HepG2 (cell line): ENCODE results near the gene GJC2. TPM values are rescaled to one million over a fixed set of nuclear protein-coding genes. Genes with fewer than 3 reads are reported as not detected.

Source experiments
- ARNT2 ChIP-seq: sonication (generic); formaldehyde crosslinking; IDR thresholded peaks from 2 replicates; pipeline ENCODE4 v1.8.0; 2022; ENCODE audit warnings: mild to moderate bottlenecking, low read depth, missing genetic modification reagents, moderate library complexity
- HOXA5 ChIP-seq: sonication (generic); formaldehyde crosslinking; IDR thresholded peaks from 2 replicates; pipeline ENCODE4 v1.4.0; 2020; ENCODE audit warnings: missing genetic modification reagents
- TEAD2 ChIP-seq: sonication (generic); formaldehyde crosslinking; IDR thresholded peaks from 2 replicates; pipeline ENCODE4 v1.9.0; 2021; ENCODE audit warnings: missing genetic modification reagents
- THAP7 ChIP-seq: sonication (generic); formaldehyde crosslinking; IDR thresholded peaks from 2 replicates; pipeline ENCODE4 v1.8.1; 2023; ENCODE audit warnings: mild to moderate bottlenecking, missing genetic modification reagents
- TRIM24 ChIP-seq: sonication (generic); formaldehyde crosslinking; IDR thresholded peaks from 2 replicates; pipeline ENCODE4 v1.8.0; 2022; ENCODE audit warnings: mild to moderate bottlenecking, missing genetic modification reagents
- ZMYM2 ChIP-seq: sonication (generic); formaldehyde crosslinking; IDR thresholded peaks from 2 replicates; pipeline ENCODE4 v1.8.0; 2022; ENCODE audit warnings: mild to moderate bottlenecking, missing genetic modification reagents
- polyA plus RNA-seq, 8 experiments: library from polyadenylated mRNA; depleted of rRNA in 3 of 8; stranded (reverse) in 7 of 8; unstranded in 1 of 8; fragments of >200 nt; fragmentation: Illumina TruSeq in 4 of 8; extraction: Trizol in 4 of 8; gene quantifications; 2 replicates each; pipeline versions ENCODE4 v1.2.1 to v1.2.3, GENCODE V29; 2011 to 2016; ENCODE audit warnings: low read depth in 4 of 8, missing spikeins in 1 of 8, mixed read lengths in 1 of 8; ENCODE audit not compliant: insufficient read depth in 1 of 8
- total RNA-seq, 5 experiments: library from RNA; depleted of rRNA; stranded (reverse); fragments of >200 nt; fragmentation: Illumina TruSeq; extraction: Trizol; gene quantifications; 2 replicates each; pipeline ENCODE4 v1.2.3, GENCODE V29; 2016; ENCODE audit warnings: low read depth in 1 of 5
- TF ChIP-seq, protein P1 (sequence below): sonication (generic); formaldehyde crosslinking; IDR thresholded peaks from 2 replicates; pipeline ENCODE4 v1.4.0; 2020; ENCODE audit warnings: missing genetic modification reagents, borderline replicate concordance
- TF ChIP-seq, protein P2 (sequence below): sonication (generic); formaldehyde crosslinking; IDR thresholded peaks from 2 replicates; pipeline ENCODE4 v1.4.0; 2020; ENCODE audit warnings: missing genetic modification reagents, borderline replicate concordance

Gene GJC2
- total and polyA plus RNA-seq, 2 of the 13 experiments (the other 11 are each of a cell fraction or from before 2014, with no cell fraction given), result 1.6 to 3.8 TPM

DNA sequence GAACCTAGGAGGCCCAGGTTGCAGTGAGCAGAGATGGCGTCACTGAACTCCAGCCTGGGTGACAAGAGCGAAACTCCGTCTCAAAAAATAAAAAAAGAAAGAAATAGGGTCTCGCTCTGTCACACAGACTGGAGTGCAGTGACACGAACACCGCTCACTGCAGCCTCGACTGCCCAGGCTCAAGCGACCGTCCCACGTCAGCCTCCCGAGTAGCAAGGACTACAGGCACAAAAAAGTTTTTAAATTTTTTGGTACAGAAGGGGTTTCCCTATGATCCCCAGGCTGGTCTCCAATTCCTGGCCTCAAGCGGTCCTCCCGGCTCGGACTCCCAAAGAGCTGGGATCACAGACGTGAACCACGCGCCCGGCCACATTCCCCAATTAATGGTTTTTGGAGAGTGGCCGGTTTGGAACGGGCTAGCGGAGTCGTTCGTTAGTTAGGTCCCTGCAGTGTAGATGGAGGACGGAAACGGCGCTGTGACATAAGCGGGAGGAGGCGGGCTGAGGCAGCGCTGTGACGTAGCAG, 10.3 kb upstream of the GJC2 start (continued):
- TF ChIP-seq, protein P1, sequence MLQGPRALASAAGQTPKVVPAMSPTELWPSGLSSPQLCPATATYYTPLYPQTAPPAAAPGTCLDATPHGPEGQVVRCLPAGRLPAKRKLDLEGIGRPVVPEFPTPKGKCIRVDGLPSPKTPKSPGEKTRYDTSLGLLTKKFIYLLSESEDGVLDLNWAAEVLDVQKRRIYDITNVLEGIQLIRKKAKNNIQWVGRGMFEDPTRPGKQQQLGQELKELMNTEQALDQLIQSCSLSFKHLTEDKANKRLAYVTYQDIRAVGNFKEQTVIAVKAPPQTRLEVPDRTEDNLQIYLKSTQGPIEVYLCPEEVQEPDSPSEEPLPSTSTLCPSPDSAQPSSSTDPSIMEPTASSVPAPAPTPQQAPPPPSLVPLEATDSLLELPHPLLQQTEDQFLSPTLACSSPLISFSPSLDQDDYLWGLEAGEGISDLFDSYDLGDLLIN (CRISPR knock-in tag), result 0 out of 2 replicates have a peak, but pooled peaks have one; percentile 78
- peak; percentile 20; the same call in 1 of the 2 replicates for TF ChIP-seq THAP7
- TF ChIP-seq HOXA5 (CRISPR knock-in tag), result peak; percentile 63; the same call in 1 of the 2 replicates
- peak; percentile 93 for TF ChIP-seq ZMYM2
- TF ChIP-seq TRIM24, result no peak
- TF ChIP-seq, protein P2, sequence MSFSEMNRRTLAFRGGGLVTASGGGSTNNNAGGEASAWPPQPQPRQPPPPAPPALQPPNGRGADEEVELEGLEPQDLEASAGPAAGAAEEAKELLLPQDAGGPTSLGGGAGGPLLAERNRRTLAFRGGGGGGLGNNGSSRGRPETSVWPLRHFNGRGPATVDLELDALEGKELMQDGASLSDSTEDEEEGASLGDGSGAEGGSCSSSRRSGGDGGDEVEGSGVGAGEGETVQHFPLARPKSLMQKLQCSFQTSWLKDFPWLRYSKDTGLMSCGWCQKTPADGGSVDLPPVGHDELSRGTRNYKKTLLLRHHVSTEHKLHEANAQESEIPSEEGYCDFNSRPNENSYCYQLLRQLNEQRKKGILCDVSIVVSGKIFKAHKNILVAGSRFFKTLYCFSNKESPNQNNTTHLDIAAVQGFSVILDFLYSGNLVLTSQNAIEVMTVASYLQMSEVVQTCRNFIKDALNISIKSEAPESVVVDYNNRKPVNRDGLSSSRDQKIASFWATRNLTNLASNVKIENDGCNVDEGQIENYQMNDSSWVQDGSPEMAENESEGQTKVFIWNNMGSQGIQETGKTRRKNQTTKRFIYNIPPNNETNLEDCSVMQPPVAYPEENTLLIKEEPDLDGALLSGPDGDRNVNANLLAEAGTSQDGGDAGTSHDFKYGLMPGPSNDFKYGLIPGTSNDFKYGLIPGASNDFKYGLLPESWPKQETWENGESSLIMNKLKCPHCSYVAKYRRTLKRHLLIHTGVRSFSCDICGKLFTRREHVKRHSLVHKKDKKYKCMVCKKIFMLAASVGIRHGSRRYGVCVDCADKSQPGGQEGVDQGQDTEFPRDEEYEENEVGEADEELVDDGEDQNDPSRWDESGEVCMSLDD (CRISPR knock-in tag), result no peak
- TF ChIP-seq ARNT2 (CRISPR knock-in tag), result no peak
- 0 out of 2 replicates have a peak, but pooled peaks have one; percentile 40 for TF ChIP-seq TEAD2 (CRISPR knock-in tag)
